Gastrocnemius medialis (tissue), 4 donors: ENCODE data around the gene DOCK4.

Experiments used
- POLR2A ChIP-seq, 2 donors: fragments of 450-650 bp; IDR thresholded peaks; one replicate each; pipeline ENCODE4 v1.6.1; 2017; ENCODE audit warnings: antibody characterized with exemption in 2 of 2, mild to moderate bottlenecking in 2 of 2, moderate library complexity in 2 of 2
- TF ChIP-seq, protein P1 (sequence below), 5 experiments: fragments of 450-650 bp in 3 of 5; fragments of 200-600 bp in 2 of 5; sonication (generic) in 2 of 5; IDR thresholded peaks in 4 of 5; conservative IDR thresholded peaks in 1 of 5; 1 replicate in 4 of 5; 2 replicates in 1 of 5; pipeline ENCODE4 v1.5.1; 2016 to 2019; ENCODE audit warnings: antibody characterized with exemption in 5 of 5, mild to moderate bottlenecking in 3 of 5, moderate library complexity in 3 of 5

DNA sequence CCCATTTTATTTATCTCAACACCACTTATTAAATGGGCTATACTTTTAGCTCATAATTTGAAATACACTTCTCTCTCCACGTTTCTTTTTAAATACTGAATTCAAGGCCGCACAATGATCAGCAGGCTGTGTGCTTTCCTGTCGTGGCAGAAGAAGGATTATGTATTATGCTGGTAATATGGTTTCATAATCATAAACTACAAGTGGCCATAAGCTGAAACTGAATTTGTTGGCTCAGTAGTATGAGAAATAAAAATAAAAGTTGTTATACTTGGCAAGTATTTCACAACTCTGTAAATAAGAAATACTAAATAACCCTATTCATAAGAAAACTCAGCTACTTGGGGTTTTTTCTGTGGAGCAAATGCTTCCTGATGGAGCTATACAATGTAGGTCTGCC, 313.6 kb downstream of the DOCK4 start:
- no peak for TF ChIP-seq POLR2A (IDR thresholded peaks at IDR 0.05)
- TF ChIP-seq, protein P1, sequence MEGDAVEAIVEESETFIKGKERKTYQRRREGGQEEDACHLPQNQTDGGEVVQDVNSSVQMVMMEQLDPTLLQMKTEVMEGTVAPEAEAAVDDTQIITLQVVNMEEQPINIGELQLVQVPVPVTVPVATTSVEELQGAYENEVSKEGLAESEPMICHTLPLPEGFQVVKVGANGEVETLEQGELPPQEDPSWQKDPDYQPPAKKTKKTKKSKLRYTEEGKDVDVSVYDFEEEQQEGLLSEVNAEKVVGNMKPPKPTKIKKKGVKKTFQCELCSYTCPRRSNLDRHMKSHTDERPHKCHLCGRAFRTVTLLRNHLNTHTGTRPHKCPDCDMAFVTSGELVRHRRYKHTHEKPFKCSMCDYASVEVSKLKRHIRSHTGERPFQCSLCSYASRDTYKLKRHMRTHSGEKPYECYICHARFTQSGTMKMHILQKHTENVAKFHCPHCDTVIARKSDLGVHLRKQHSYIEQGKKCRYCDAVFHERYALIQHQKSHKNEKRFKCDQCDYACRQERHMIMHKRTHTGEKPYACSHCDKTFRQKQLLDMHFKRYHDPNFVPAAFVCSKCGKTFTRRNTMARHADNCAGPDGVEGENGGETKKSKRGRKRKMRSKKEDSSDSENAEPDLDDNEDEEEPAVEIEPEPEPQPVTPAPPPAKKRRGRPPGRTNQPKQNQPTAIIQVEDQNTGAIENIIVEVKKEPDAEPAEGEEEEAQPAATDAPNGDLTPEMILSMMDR (IDR thresholded peaks at IDR 0.05 in 4 of 5, conservative IDR thresholded peaks at IDR 0.05 in 1 of 5): no peak
